HG03135 (cell line): ENCODE results near the gene VASP.

Experiments
- ATAC-seq: cut with Tn5 transposase; IDR thresholded peaks from one replicate; pipeline ENCODE4 v1.9.1; 2021; ENCODE audit warnings: mild to moderate bottlenecking, moderate library complexity; ENCODE audit not compliant: unreplicated experiment

The VASP gene

GRCh38 chr19:45514376-45515051 is 7.2 kb downstream of the VASP start:
- ATAC-seq = no peak

DNA sequence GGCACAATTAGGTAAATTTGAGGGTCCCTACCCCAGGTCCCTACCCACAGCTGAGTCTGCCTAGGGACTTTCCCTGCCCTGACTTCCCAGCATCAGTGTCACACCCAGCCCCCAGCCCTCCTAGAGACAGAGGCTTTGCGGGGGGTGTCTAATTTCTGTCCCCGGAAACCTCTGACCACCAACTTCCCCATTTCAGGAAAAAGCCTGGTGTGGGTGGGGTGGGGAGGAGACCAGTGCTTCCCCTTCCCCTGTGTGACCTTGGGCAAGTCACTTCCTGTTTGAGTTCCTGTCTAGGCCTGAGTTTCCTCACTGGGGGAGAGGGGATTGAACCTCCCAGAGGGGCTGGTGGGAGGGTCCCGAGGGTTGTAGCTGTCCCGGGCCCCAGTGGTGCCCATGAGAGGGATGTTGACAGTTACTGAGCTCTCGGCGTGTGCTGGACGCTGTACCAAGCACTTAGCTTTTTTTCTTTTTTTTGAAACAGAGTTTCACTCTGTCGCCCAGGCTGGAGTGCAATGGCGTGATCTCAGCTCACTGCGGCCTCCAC is 7.9 kb downstream of the VASP start:
- no peak for ATAC-seq

GRCh38 chr19:45515807-45516401 is 8.6 kb downstream of the VASP start:
- ATAC-seq = no peak

- no peak for ATAC-seq
These were observed 10.0 kb downstream of the VASP start for GRCh38 chr19:45517238-45517637.

- ATAC-seq = no peak
These were observed 10.6 kb downstream of the VASP start for GRCh38 chr19:45517641-45518468.

GRCh38 chr19:45518469-45518826 is 11.2 kb downstream of the VASP start:
- no peak for ATAC-seq

DNA sequence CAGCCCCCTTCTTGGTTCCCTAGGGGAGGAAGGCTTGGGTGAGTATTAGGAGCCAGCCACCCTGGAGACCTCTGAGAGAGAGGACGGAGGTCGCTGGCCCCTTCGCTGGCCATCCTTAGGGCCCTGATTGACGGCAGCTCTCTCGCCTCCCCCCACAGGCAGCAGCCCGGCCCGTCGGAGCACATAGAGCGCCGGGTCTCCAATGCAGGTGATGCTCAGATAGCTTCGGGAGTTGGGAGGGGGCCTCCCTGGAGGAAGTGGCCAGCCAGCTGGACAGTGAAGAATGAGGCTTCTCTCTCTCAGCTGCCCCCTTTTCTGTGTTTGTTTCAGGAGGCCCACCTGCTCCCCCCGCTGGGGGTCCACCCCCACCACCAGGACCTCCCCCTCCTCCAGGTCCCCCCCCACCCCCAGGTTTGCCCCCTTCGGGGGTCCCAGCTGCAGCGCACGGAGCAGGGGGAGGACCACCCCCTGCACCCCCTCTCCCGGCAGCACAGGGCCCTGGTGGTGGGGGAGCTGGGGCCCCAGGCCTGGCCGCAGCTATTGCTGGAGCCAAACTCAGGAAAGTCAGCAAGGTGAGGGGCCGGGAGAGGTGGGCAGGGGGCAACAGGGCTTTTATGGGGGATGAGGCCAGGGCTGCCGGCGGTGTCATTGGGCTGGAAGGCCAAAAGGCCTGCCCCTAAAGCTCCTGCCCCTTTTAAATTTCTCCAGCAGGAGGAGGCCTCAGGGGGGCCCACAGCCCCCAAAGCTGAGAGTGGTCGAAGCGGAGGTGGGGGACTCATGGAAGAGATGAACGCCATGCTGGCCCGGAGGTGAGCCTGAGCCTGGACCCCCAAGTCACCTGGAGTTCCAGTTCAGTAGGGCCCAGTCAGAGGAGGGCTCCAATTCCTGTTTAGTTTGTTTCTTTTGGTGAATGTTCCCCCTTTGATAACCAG is 15.0 kb downstream of the VASP start:
- ATAC-seq = no peak

DNA sequence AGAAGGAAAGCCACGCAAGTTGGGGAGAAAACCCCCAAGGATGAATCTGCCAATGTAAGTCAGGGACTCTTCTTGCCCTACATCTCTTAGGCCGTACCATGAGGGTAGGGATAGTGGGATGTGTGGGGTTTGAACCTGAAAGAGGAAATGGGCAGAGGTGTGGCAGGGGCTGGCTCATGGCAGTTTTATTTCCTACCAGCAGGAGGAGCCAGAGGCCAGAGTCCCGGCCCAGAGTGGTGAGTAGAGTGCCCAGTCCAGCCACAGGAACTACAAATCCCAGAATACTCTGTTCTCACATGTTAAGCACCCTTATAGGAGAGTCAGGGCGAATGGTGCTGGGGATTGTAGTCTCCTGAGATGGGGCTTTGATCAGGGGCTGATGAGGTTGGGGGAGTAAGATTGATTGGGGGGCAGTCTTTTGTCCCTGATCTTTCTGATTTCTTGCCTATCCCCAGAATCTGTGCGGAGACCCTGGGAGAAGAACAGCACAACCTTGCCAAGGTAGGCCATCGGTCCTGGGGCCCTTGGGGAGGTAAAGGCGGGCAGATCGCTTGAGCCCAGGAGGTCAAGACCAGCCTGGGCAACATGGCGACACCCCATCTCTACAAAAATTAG is 16.5 kb downstream of the VASP start:
- peak; percentile 75 for ATAC-seq

GRCh38 chr19:45524575-45525129 is 17.4 kb downstream of the VASP start:
- ATAC-seq = no peak

- no peak for ATAC-seq
These were observed 18.9 kb downstream of the VASP start for GRCh38 chr19:45526143-45526542.

DNA sequence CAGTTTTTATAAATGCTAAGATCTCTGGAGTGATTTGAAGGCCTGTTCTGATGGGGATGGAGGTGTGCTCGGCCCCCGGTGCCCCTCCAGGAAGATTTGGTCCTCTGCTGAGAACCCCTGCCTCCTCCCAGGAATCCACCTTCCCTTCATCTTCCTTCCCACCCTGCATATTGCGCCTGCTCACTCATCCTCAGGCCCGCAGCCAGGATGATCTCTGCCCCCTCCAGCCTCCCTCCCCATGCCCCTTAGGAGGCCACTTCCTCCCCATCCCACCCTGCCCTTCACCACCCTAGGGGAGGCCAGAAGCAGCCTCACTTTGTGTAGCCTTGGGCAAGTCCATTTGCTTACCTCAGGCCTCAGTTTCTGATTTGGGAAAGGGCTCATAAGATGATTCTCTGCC is 19.7 kb downstream of the VASP start:
- no peak for ATAC-seq

DNA sequence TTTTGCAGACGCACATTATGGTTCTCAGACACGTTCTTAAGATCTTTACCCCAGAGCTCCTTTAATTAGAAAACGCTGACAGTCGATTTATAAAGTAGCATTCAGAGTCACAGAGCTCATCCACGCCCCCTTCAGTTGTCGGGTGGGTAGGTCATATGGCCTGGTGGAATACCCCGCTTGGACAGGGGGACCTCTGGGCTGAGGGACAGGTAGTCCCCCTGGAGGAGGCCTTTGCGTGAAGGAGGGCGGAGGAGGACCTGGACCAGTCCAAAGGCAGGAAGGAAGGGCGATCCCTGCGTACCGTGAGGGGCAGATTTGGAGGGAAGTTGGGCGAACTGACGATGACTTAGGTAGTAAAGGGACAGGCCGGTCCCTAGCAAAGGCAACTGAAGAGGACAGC is 20.5 kb downstream of the VASP start:
- ATAC-seq = no peak

- ATAC-seq = no peak
These were observed 21.0 kb downstream of the VASP start for GRCh38 chr19:45528149-45528743.

- ATAC-seq = no peak
These were observed 21.6 kb downstream of the VASP start for GRCh38 chr19:45528744-45529419.

DNA sequence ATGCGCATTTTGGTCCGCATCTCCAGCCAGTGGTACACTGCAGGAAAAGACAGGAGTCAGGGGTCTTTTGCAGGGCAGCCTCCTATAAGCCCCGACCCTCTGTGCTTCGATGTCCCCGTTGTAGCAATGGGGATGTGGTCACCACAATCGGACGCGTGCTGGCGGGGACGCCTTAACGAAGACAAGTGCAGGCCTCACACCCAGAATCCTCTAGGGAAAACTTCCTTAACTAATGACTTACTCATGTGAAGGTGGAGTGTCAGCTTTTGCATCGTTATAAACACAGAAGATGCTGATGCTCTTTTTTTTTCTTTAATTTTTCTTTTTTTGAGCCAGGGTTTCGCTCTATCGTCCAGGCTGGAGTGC is 22.1 kb downstream of the VASP start:
- no peak for ATAC-seq

- no peak for ATAC-seq
These were observed 24.1 kb downstream of the VASP start for GRCh38 chr19:45531349-45531748.

DNA sequence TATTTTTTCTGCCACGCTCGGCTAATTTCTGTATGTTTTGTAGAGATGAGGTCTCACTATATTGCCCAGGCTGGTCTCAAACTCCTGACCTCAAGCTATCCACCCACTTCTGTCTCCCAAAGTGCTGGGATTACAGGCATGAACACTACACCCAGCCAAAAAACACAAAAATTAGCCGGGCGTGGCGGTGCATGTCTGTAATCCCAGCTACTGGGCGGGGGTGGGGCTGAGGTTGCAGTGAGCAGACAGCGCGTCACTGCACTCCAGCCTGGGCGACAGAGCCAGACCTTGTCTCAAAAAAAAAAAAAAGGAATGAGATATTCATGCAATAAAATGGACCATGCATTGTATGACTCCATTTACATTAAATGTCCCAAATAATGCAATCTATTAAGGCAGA is 32.2 kb downstream of the VASP start:
- no peak for ATAC-seq

DNA sequence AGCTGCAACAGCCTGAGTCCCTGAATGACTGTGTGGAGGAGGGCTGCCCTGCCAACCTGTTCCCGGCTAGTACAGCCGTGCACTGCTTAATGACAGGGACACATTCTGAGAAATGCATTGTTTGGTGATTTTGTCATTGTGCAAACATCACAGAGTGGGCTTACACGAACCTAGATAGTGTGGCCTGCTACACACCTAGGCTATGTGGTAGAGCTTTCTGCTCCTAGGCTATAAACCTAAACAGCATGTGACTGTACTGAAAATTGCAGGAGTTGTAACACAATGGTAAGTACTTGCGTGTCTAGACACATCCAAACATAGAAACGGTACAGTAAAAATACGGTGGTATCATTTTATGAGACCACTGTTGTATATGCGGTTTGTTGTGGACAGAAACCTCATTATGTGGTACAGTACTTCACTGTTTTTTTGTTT is 35.0 kb downstream of the VASP start:
- no peak for ATAC-seq

DNA sequence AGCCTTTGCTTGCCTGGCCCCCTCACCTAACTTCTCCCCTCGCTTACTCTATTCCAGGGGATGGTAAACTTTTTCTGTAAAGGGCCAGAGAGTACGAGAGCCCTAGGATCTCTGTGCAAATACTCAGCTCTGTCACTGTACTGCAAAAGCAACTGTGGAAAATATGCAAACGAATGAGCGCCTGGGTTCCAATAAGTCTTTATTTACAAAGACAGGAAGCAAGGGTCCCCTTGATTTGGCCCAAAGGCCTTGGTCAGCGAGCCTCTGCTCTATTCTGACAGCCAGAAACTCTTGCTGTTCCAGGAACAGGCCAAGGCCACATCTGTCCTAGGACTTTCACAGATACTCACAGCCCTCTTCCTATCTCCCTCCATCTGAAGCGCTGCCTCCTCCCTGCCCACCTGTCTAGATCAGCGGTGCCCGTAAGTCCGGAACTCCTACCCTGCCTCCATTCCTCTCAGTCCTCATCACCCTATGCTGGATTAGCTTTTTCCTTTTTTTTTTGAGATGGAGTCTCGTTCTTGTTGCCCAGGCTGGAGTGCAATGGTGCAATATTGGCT is 40.0 kb downstream of the VASP start:
- ATAC-seq = no peak
